HepG2 (cell line): ENCODE data around the gene ZFYVE21. TPM values are rescaled to one million over a fixed set of nuclear protein-coding genes. Genes with fewer than 3 reads are reported as not detected.

Experiments used
- ATAC-seq: fragments of 200-7000 bp; cut with Tn5 transposase; 3 replicates; pipeline ENCODE4 v1.9.1; 2020; ENCODE audit warnings: mild to moderate bottlenecking, moderate library complexity
- BruUV-seq: library from RNA; stranded (reverse); fragments of 400-500 nt; replicated peaks from 2 replicates; lab custom pipeline; 2021; lab: Mats Ljungman, UMichigan
- CTCF ChIA-PET: fragments of 300-600 bp; formaldehyde crosslinking; extraction: SDS; loops from one replicate; lab custom pipeline; 2021; ENCODE audit warnings: low total read pairs, inconsistent platforms, low intra/inter-chr PET ratio; lab: Yijun Ruan, JAX
- POLR2A ChIA-PET: fragments of 350-600 bp; sonication (Branson Sonifier 250); formaldehyde crosslinking; loops from one replicate; lab custom pipeline; 2020; ENCODE audit warnings: antibody characterized with exemption, inconsistent platforms; lab: Yijun Ruan, JAX
- DNase-seq: peaks from one replicate; pipeline ENCODE4 v3.0.0-alpha.2; 2015; ENCODE audit warnings: low spot score
- FAIRE-seq: peaks from 3 replicates; lab custom pipeline; 2011; peaks lifted over from hg19 to GRCh38; lab: Jason Lieb, UNC
- H2AFZ ChIP-seq: one replicate; pipeline ENCODE4 v1.6.1; 2011; ENCODE audit warnings: low read length, inconsistent platforms
- H3K27ac ChIP-seq: fragments of 300-600 bp; 3 replicates; pipeline ENCODE4 v1.8.0; 2011; ENCODE audit warnings: mixed run types, mild to moderate bottlenecking, mixed read lengths, low read length, inconsistent platforms; ENCODE audit not compliant: insufficient read depth; ENCODE audit errors: extremely low read length
- H3K27me3 ChIP-seq, 2 experiments: fragments of 200-600 bp in 1 of 2; 2 replicates in 1 of 2; 3 replicates in 1 of 2; pipeline versions ENCODE4 v1.6.0 to v1.8.0; 2011; ENCODE audit warnings: low read length in 2 of 2, mild to moderate bottlenecking in 2 of 2, moderate library complexity in 2 of 2, inconsistent platforms in 1 of 2; ENCODE audit not compliant: insufficient read depth in 2 of 2, control insufficient read depth in 1 of 2
- H3K36me3 ChIP-seq, 2 experiments: fragments of 200-600 bp in 1 of 2; replicated peaks in 1 of 2; 2 replicates in 1 of 2; 3 replicates in 1 of 2; pipeline versions ENCODE4 v1.5.1 to v1.8.0; 2011; ENCODE audit warnings: low read length in 2 of 2, inconsistent platforms in 1 of 2; ENCODE audit not compliant: insufficient read depth in 2 of 2, control insufficient read depth in 1 of 2
- H3K4me1 ChIP-seq: 2 replicates; pipeline ENCODE4 v1.5.1; 2012; ENCODE audit warnings: low read length, inconsistent platforms; ENCODE audit not compliant: insufficient read depth
- H3K4me2 ChIP-seq: 2 replicates; pipeline ENCODE4 v1.6.0; 2011; ENCODE audit warnings: low read depth, low read length, inconsistent platforms
- H3K4me3 ChIP-seq, 3 experiments: fragments of 200-600 bp in 1 of 3; sonication (generic), shearing (Covaris generic) in 1 of 3; replicated peaks in 1 of 3; 2 replicates each; pipeline ENCODE4 v1.5.1; 2011 to 2016; ENCODE audit warnings: low read length in 3 of 3, inconsistent platforms in 2 of 3, low read depth in 2 of 3, mild to moderate bottlenecking in 2 of 3, control low read depth in 1 of 3, mixed read lengths in 1 of 3; ENCODE audit not compliant: insufficient read depth in 1 of 3
- H3K79me2 ChIP-seq: one replicate; pipeline ENCODE4 v1.6.1; 2011; ENCODE audit warnings: low read length, inconsistent platforms; ENCODE audit not compliant: insufficient read depth
- H3K9ac ChIP-seq: 2 replicates; pipeline ENCODE4 v1.6.0; 2011; ENCODE audit warnings: mild to moderate bottlenecking, low read depth, low read length, inconsistent platforms; ENCODE audit not compliant: insufficient read depth
- H3K9me3 ChIP-seq: 2 replicates; pipeline ENCODE4 v1.5.1; 2012; ENCODE audit warnings: mild to moderate bottlenecking, low read length
- H4K20me1 ChIP-seq: 2 replicates; pipeline ENCODE4 v1.6.0; 2011; ENCODE audit warnings: inconsistent platforms, mild to moderate bottlenecking, low read length, moderate library complexity; ENCODE audit not compliant: insufficient read depth
- AGO2 ChIP-seq: fragments of 200-400 bp; formaldehyde crosslinking; optimal IDR thresholded peaks from 2 replicates; pipeline ENCODE3; 2017; ENCODE audit warnings: mild to moderate bottlenecking, low read depth, low read length, moderate library complexity
- CTCF ChIP-seq: sonication (generic); formaldehyde crosslinking; IDR thresholded peaks from 2 replicates; pipeline ENCODE4 v1.5.0; 2020; ENCODE audit warnings: mild to moderate bottlenecking, missing genetic modification reagents, moderate library complexity
- MED1 ChIP-seq: sonication (generic); formaldehyde crosslinking; IDR thresholded peaks from 2 replicates; pipeline ENCODE4 v1.4.0; 2020; ENCODE audit warnings: missing genetic modification reagents
- POLR2A ChIP-seq, 2 experiments: IDR thresholded peaks; 2 replicates each; pipeline ENCODE4 v1.6.1; 2011; ENCODE audit warnings: low read depth in 2 of 2, low read length in 2 of 2, mild to moderate bottlenecking in 1 of 2, moderate library complexity in 1 of 2; ENCODE audit not compliant: insufficient read depth in 1 of 2
- TMF1 ChIP-seq: sonication (generic); formaldehyde crosslinking; IDR thresholded peaks from 2 replicates; pipeline ENCODE4 v1.8.1; 2022; ENCODE audit warnings: low read depth, missing genetic modification reagents
- ZBTB33 ChIP-seq: sonication (generic); formaldehyde crosslinking; IDR thresholded peaks from 2 replicates; pipeline ENCODE4 v1.4.0; 2020; ENCODE audit warnings: missing genetic modification reagents
- WGBS: methylation state at CpG from one replicate; pipeline ENCODE4 v1.1.6; 2017; ENCODE audit warnings: low lambda C conversion rate; 5-methylcytosine and 5-hydroxymethylcytosine counted together
- in situ Hi-C: cut with HindIII; loops from 2 replicates; pipeline ENCODE4 v1.10.0; 2017; ENCODE audit warnings: low pct_unique_long_range_greater_than_20kb; ENCODE audit not compliant: extremely low pct_ligation_motif_present
- intact Hi-C: fragments of 100-400 bp; cut with micrococcal nuclease; formaldehyde crosslinking; loops from one replicate; pipeline ENCODE4 v1.10.0; 2022; ENCODE audit not compliant: unreplicated experiment
- polyA plus RNA-seq, 8 experiments: library from polyadenylated mRNA; depleted of rRNA in 3 of 8; stranded (reverse) in 7 of 8; unstranded in 1 of 8; fragments of >200 nt; fragmentation: Illumina TruSeq in 4 of 8; extraction: Trizol in 4 of 8; gene quantifications; 2 replicates each; pipeline versions ENCODE4 v1.2.1 to v1.2.3, GENCODE V29; 2011 to 2016; ENCODE audit warnings: low read depth in 4 of 8, missing spikeins in 1 of 8, mixed read lengths in 1 of 8; ENCODE audit not compliant: insufficient read depth in 1 of 8
- total RNA-seq, 5 experiments: library from RNA; depleted of rRNA; stranded (reverse); fragments of >200 nt; fragmentation: Illumina TruSeq; extraction: Trizol; gene quantifications; 2 replicates each; pipeline ENCODE4 v1.2.3, GENCODE V29; 2016; ENCODE audit warnings: low read depth in 1 of 5
- TF ChIP-seq, protein P1 (sequence below): sonication (generic); formaldehyde crosslinking; IDR thresholded peaks from 2 replicates; pipeline ENCODE4 v1.8.0; 2022; ENCODE audit warnings: missing genetic modification reagents, low read depth, mild to moderate bottlenecking, borderline replicate concordance

Gene ZFYVE21
- total and polyA plus RNA-seq, 2 of the 13 experiments (the other 11 are each of a cell fraction or from before 2014, with no cell fraction given), result 34.3 to 34.4 TPM

GRCh38 chr14:103693515-103693914 is 22.1 kb upstream of the ZFYVE21 start:
- Histone ChIP-seq H3K4me2 (no peak overlapping the region), H3K9me3 (no peaks in the 10 kb centered on the region), H3K9ac (no peak overlapping the region), H3K79me2 (no peaks in the 10 kb centered on the region), H3K36me3 (peaks cover 16 to 59% of the 10 kb centered on the region in 2 experiments), H4K20me1 (no peaks in the 10 kb centered on the region), H3K27ac (no peak overlapping the region), H3K4me3 (no peak overlapping the region), H3K27me3 (no peaks in the 10 kb centered on the region), H2AFZ (no peak overlapping the region), H3K4me1 (no peaks in the 10 kb centered on the region)
- no TSS peak for BruUV-seq
- WGBS, result 94% methylated on average over 22 of the region's 22 CpGs
- intact Hi-C loops (no loop called here), in situ Hi-C loops (no loop called here)
- CTCF ChIA-PET, result no interaction called here
- TF ChIP-seq, protein P1, sequence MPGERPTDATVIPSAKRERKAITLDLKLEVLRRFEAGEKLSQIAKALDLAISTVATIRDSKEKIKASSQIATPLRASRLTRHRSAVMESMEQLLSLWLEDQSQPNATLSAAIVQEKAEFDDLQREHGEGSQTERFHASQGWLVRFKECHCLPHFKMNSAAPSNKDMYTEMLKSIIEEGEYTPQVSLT (CRISPR knock-in tag), result no peak
- TF ChIP-seq MED1 (CRISPR knock-in tag) (no peak), TMF1 (CRISPR knock-in tag) (no peak)
- FAIRE-seq, result no peak
- POLR2A ChIA-PET, result no interaction called here
- DNase-seq, result no peak
- ATAC-seq, result no peak

DNA sequence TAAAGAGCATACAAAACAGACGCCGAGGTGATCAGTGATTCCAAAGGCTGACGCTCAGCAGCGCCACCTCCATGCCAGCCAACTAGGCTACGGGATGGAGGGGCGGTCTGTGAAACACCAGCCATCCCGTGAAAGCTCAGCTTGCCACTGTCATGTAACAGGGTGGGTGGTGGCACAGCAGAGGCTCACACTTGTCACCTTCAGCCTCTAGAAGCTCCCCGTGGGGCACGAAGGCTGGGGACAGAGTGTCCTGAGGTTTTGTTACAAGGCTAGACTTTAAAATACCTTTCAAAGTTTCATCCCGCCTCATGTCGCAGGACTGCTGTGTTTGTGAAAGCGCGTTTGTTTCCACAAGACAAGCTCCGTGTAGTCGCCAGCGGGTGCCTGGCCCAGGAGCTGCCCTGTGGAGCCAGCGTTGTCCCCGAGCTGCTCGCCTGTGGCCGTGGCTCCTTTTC is 21.0 kb upstream of the ZFYVE21 start:
- Histone ChIP-seq H3K9ac (no peak overlapping the region), H4K20me1 (no peaks in the 10 kb centered on the region), H3K9me3 (no peaks in the 10 kb centered on the region), H3K4me3 (no peak overlapping the region), H3K36me3 (peaks cover 19 to 54% of the 10 kb centered on the region in 2 experiments), H3K27me3 (no peaks in the 10 kb centered on the region), H3K79me2 (no peaks in the 10 kb centered on the region), H3K27ac (no peak overlapping the region), H2AFZ (no peak overlapping the region), H3K4me1 (no peaks in the 10 kb centered on the region), H3K4me2 (no peak overlapping the region)
- FAIRE-seq (no peak), ATAC-seq (no peak), DNase-seq (no peak)
- TF ChIP-seq POLR2A (IDR thresholded peaks at IDR 0.05; ENCODE audit: insufficient read depth in 1 of 2, low read depth in 2 of 2, low read length in 2 of 2), result no peak
- 0 out of 2 replicates have a peak, but pooled peaks have one; percentile 8 for TF ChIP-seq CTCF
- TF ChIP-seq AGO2, result peak; percentile 29
- 0 out of 2 replicates have a peak, but pooled peaks have one; percentile 60 for TF ChIP-seq ZBTB33
- BruUV-seq, result no TSS peak
- intact Hi-C loops (no loop called here), in situ Hi-C loops (no loop called here)
- 96% methylated on average over 19 of the region's 20 CpGs for WGBS
- ChIA-PET POLR2A (no interaction called here), CTCF (no interaction called here)
